Suppressor macrophage treated with lipopolysaccharide for 4 hours (primary cell): ENCODE results near the gene SLC23A2.
"Not testable (repeated sequence)": the region's sequence is repeated elsewhere in the genome, so short reads cannot be mapped to it uniquely, and the experiment has no call there.

ENCODE experiments used
- DNase-seq: peaks from one replicate; pipeline ENCODE4 v3.0.0-alpha.2; 2020

Gene SLC23A2

DNA sequence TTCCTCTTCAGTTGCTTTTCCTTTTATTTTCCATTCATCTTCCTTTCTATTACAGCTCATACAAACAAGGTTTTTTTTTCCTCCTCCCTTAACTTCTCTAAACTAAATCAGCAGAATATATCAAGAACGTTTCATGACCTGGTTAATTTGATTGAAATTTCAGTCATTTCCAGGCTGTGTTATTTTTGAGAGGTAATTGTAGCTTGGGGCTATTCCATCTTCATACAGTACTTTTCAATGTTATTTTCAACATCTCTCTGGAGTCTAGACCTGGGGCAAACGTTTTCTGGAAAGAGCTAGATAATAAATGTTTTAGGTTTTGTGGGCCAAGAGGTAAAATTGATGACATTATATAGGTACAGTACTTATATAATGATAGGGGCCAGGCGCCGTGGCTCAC lies 4.0 kb upstream of the SLC23A2 start:
- DNase-seq = no peak

DNA sequence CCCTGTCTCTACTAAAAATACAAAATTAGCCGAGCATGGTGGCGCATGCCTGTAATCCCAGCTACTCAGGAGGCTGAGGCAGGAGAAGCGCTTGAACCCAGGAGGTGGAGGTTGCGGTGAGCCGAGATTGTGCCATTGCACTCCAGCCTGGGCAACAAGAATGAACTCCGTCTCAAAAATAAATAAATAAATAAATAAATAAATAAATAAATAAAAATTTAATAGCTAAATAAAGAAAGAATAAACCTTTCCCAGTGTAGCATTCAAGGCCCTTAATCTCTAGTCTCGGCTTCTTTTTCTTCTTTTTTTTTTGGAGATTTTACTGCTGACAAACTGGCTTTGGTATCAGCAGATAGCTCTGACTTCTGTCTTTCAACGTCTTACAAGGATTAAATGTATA lies 3.5 kb upstream of the SLC23A2 start:
- not testable (repeated sequence) for DNase-seq

DNA sequence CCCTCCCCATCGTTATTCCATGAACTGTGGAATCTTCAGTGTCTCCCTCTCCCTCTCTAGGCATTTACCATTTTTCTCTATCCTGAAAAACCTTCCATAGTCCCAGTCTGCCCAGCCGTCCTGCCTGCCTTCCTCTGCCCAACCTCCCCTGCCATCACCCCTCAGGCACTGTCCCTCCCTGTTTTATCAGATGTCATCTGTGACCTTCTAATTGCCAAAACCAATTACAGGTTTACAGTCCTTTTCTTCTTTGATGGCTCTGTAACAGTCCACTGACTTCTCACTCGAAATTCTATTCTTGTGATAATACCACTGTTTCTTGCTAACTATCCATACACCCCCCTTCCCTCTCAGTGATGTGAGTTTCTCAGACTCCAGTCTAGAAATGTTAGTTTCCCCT lies 2.3 kb upstream of the SLC23A2 start:
- no peak for DNase-seq

DNA sequence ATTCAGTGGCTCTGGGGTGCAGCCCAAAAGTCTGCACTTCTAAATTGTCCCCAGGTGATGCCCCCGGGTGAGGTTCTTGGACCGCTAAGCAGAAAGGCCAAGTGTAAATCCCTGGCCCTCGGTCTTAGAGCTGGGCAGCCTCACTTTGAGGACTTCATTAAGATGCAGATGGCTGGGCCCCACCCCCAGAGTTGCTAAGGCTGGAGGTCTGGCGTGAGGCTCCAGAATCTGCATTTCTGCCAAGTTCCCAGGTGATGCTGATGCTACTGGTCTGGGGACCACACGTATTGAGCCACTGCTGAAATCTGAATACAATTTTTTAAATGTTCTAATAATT lies 735 bp upstream of the SLC23A2 start:
- no peak for DNase-seq

DNA sequence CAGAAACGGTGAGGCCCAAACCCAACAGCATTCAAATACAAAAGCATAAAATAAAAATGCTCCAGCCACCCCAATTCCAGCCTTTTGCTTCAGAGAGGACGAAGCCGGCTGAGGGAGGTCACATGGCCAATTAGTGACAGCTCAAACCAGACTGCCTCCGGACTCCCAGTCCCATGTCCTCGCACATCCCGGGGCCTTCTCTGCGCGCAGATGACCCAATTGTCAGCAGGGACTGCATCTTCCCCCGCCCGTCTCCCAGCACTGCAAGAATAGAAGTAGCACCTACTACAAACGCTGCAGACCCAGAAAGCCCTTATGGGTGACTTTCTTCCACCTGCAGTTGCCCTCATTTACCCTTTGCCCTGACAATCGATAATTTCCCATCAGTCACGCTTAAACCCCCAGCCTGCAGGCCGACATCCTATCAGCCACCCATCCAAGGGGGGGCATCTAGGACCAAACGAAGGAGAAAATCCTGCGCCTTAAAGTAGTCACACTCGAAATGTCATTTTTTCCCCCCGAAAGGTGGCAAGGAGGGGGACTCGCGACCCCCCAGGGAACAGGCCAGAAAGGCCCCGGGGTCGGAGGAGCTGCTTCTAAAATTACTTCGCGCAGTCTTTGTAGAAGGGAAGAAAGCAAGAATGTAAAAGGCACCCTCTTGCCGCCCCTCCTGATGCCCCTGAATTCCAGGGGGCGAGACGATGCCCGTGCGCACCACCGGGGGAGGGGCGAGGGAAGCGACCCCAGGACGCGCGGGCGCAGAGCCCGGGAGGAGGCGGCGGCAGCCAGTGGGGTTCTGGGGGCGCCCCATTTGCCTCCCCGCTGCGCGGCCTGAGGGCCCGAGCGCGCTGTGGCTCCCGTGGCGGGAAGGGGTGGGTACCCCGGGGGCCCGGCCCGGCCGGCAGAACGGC lies 792 bp downstream of the SLC23A2 start:
- DNase-seq = peak; percentile 81

DNA sequence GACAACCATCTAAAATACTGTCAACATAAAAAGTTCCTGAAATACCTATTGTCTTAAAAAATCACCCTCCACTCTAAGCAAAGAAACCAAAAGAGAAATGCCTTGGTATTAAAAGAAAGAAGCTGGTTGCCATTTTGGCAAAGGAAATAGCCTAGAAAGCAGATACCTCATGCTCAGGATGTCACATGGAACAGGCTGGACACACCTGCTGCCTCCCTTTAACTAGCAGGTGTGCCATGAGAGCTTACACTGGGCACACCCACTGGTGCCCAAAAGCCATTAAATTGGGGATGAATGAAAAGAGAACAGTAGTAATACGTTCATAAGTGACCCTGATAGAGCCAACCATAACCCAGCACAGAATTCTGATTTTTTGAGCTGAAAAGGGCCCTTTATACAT lies 1.5 kb downstream of the SLC23A2 start:
- no peak for DNase-seq

DNA sequence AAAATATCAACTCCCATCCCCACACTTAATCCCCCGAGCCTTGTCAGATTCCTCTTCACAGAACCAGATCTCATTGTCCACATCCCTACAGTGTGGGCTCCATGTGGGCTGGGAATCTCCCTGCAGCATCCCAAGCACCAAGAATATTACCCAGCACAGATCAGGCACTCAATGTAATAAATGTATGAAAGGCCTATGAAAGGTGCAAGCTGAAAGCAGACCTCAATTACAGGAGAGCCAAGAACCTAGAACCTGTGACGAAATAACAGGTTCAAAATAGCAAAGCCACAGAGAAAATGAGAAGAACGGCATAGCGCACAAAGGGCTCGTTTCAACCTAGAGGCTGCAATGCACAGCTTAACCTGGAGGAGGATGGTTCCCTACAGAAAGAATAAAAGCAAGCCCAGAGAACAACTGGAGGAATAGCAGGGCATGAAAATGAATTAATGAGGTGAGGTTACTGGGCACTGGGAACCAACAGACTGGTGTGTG lies 3.1 kb downstream of the SLC23A2 start:
- peak; percentile 39 for DNase-seq

DNA sequence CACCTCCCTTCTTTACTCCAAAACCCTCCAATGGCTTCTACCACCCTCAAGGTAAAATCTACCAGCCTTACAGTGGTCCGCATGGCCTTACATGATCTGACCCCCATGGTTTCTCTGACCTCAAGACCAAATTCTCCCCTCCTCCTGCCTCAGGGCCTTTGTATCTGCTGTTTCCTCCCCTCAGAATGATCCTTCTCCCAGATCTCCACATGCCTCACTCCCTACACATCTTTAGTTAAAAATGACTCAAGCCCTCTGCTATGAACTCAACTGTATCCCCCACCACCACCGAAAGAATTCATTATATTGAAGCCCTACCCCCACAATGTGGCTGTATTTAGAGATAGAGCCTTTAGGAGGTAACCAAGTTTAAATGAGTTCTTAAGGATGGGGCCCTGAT lies 4.1 kb downstream of the SLC23A2 start:
- no peak for DNase-seq

DNA sequence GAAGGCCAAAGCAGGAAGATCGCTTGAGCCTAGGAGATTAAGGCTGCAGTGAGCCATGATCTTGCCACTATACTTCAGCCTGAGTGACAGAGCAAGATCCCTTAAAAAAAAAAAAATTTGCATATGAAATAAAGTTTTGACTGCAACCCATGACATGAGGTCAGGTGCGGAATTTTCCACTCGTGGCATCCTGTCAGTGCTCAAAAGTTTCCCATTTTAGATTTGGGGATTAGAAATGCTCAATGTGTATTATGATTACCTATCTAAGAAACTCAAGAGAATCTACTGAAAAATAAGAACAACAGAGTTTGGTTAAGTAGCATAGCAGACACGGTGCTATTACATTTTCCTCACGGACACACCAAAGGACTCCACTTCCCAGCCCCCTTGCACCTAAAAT lies 11.7 kb downstream of the SLC23A2 start:
- DNase-seq = no peak

DNA sequence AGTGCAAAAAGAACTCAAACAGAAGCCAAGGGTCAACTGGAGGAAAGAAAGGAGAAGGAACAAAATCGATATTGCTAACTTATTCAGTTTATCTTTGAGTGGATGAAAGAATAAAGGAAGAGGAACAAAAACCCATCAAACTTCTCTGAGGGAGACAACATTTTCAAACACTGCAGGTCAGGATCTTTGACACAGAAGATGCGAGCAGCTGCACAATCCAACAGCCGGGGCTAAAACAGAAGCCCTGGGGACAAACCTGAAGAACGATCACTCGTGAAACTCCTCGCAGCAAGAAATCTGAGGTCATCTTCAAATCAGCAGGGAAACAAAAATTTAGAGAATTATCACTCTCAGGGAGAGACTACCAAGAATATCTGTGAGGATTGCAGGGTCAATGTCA lies 14.2 kb downstream of the SLC23A2 start:
- no peak for DNase-seq

DNA sequence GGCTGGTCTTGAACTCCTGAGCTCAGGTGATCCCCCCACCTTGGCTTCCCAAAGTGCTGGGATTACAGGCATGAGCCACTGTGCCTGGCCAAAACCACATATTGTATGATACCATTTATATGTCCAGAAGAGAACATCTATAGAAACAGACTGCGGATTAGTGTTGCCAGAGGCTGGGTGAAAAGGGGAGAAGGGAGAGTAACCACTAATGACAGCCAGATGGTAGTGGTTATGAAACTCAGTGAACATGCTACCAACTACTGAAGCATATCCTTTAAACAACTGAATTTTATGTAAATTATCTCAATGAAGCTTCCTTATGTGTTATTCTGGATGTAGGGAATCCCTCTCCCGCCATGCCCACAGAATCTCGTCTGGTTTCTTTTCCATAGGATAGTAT lies 15.7 kb downstream of the SLC23A2 start:
- DNase-seq = no peak

DNA sequence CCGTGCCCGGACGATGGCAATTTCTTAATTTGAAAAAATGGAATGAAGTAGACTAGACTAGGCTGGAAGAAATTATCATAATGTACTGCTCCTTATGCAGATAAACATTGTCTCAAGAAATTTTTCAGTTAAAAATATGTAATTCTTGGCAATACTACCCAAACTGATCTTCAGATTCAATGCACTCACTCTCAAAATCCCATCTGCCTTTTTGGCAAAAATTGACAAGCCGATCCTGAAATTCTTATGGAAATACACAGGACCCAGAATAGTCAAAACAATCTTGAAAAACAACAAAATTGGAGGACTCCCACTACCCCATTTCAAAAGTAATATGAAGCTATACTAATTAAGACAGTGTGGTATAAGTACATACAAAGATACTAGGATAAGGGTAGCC lies 19.0 kb downstream of the SLC23A2 start:
- DNase-seq = no peak

DNA sequence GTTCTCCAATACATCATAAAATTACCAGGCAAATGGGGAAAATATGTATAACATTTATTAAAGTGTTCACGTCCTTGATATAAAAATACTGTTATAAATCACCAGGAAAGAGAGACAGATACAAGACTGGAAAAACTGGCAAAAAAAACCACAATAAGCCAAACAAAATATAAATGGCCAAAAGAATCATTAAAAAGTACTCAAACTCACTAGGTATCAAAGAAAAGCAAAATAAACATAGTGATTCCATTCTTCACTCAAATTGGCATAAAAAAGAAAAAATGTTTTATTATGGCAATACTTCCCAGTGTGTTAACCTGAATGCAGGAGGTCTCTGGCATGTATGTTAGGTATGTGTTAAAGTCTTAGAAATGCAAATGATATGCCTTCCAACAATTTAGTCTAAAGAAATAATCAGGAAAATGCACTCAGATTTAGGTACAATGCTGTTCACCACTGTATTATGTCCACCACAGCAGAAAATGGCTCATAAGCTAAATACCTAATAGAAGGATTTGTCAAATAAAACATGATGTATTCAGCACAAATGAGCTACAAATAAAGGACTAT lies 21.4 kb downstream of the SLC23A2 start:
- no peak for DNase-seq

DNA sequence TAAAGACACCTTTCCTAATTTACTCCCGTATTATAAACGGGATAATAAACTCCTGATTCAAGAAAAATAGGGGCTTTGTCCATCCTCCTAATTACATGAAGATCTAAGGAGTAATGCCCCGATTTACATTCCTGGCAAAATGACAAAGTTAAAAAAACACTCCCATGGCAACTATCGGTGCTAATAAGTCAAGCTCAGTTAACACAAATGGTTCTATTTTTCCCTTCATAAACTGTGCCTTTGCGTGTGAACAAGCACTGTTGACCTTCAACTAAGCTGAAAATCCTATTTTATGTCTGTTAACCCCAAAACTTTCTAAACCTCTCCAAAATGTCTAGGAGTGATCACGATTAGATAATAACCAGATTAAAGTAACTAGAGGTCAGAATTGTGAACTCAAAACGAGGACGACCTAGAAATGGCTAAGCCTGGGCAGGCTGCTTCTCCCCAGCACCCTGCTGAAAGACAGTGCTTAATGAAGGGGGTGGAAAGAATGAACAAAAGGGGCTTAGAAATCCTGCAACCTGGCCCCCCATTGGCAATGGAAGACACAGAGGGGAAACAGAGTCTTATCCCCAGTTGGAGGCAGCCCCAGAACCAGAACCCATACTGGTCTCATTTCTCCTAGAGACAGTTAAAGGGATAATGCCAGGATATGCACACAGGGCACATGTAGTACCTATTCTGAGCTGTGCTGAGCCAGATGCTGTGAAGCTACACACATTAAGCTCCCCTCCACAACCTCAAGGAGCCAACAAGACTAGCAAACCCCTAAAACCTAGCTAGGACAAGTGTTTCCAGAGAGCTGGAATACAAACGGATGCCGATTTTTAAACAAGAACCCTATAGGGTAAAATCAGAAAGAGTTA lies 23.0 kb downstream of the SLC23A2 start:
- no peak for DNase-seq

DNA sequence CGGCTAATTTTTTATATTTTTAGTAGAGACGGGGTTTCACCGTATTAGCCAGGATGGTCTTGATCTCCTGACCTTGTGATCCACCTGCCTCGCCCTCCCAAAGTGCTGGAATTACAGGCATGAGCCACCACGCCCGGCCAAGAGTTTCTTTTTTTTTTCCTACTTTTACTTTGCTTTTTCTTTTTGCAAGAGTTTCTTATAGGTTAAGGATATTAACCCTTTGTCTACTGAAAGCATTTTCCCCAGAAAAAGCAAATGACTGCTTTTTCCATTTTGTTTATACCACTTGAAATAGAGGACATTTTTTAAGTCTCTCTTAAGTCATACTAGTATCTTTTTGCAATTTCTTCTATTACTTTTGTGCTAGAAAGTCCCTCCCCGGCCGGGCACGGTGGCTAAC lies 25.3 kb downstream of the SLC23A2 start:
- DNase-seq = not testable (repeated sequence)

DNA sequence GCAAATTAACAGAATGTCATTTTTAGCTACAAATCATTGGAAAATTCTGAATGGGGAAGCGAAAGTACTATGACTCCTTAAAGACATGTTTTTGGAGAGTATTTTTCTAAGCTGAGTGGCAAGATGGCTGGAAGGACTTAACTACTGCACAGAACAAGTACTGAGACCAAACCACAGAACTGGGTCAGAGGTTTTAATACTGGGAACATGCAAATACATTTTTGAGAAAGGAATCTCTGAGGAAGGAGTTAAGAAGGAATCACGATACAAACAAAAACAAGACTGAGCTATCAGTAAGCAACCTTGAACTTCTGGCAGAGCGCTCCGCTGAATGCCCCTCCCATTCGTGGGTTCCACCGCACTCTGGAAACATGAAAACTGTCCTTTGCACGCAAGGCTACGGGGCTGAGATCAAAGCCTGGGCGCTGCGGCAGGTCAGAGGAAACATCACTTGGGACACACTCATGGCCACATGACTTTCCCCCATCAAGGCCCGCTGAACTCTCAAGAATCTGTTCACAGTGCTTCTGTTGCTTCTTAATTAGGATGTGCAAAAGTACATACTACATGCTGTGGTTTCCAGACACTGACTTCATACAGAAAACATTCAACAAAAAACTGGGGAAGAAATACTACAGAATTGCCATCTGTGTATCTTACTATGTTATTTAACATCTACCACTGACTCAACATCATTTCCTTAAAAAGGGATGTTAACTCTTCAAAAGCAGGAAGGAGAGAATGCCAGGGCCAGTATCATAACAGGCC lies 27.8 kb downstream of the SLC23A2 start:
- peak; percentile 75 for DNase-seq

DNA sequence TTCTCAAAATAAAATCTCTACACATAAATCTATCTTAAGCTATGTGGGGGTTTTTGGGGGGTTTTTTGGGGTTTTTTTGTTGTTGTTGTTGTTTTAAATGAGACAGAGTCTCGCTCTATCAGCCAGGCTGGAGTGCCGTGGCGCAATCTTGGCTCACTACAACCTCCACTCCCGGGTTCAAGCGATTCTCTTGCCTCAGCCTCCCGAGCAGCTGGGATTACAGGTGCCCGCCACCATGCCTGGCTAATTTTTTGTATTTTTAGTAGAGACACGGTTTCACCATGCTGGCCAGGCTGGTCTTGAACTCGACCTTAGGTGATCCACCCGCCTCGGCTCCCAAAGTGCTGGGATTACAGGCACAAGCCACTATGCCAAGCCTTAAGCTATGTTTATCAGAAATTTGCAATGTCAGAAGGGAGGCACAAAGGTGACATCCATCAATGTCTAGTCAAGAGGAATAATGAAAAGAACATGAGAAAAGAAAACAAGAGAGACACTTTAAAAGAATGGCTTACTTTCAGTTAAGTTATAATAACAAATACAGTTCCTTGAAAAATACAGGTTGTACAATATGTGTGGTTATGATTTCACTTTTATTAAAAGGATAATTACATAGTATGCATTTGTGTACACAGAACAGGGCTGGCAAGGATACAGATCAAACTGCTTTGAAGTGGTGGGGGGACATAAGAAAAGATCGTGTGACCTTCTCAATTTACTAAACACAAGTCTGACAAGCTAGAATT lies 28.6 kb downstream of the SLC23A2 start:
- DNase-seq = no peak

DNA sequence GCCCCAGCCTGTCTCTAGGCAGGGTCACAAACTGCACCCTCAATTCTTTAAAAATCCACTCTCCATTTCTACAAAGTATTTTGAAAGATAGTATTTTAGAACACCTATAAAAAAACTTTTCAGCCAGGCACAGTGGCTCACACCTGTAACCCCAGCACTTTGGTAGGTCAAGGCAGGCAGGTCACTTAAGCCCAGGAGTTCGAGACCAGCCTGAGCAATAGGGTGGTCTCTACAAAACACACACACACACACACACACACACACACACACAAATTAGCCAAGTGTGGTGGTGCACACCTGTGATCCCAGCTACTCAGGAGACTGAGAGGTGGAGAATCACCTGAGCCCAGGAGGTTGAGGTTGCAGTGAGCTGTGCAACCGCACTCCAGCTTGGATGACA lies 30.2 kb downstream of the SLC23A2 start:
- DNase-seq = no peak

DNA sequence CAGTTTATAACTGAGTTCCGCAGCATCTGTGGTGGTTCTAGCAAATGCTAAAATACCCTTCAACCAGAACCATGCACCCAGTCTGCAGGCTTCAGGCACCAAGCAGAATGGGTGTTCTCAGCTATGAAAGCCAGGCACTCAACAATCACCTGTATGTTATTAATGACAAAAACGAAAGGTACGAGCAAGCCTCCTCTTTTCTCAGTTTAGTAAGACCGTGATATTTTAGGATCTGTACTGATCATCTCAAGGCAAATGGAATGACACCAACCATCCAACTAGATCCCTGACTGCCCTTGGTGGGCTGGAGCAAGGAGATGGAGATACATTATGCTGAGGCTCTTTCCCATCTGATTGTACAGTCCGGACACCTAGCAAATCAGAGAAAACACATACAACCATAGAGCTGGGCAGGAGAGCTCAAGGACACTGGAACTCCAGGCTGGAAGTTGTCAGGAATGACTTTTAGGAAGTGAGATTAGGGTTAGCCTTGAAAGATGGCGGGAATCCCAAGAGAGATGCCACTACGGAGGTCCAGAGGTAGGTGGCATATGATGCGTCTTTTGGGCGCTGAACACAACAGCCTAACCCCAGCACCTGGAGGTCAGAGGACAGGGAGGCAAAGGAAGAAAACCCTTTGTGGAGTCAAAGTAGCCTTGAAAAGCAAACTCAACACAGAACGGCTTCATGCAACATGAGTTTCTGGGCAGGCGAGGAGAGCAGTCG lies 33.4 kb downstream of the SLC23A2 start:
- DNase-seq = no peak

DNA sequence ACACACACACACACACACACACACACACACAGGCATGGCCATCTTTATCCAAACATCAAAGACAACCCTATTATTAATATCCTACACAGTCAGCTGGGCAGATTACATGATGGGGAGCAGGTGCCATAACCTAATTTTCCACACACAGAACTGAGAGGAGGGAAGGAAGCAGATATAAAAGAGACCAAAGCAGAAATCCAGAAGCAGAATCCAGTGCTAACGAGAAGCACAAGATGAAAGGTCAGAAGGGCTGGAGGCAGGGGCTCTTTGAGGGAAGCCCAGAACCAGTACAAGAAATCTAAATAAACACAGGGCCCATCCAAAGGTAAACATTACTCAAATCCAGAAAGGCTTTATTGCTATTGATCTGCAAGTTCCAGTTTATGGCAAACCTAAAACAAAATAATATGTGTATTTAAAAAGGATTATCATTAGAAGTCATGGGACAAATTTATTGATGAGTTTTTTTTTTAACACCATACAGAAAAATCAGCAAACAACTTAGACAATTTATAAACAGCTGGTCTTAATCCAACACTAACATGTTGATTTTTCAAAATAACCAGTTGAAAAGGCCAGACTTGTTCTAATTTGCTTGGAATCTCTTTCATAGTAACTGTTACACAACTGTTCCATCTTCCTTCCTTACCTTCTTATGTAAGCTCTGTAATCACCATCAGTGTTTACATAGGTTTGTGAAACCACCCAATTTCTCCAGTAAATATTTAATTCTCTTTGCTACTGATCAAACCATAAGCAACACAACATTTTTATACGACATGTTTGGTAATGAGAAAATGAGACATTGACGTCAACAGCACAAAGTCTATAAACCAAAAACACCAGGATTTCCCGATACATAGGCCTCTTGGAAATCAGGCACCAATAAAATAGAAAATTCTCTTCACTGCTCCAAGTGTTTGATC lies 34.2 kb downstream of the SLC23A2 start:
- no peak for DNase-seq
